ENCODE measurements around the gene NKPD1. TPM values are rescaled to one million over a fixed set of nuclear protein-coding genes. Genes with fewer than 3 reads are reported as not detected.

The NKPD1 gene
- total and polyA plus RNA-seq, 10 of the 15 experiments (the other 5 are each of a cell fraction or from before 2014, with no cell fraction given) = 0.05 to 0.18 (median 0.06) TPM; not detected in 7

- TF ChIP-seq NKRF (conservative IDR thresholded peaks at IDR 0.05) (0 out of 2 replicates have a peak, but pooled peaks have one; percentile 35), HDGF (IDR thresholded peaks at IDR 0.05) (peak; percentile 84), RUNX3 (IDR thresholded peaks at IDR 0.05; ENCODE audit: low read length) (peak; percentile 92), JUNB (IDR thresholded peaks at IDR 0.05) (no peak; the same call in 1 of the 2 replicates), SIX5 (IDR thresholded peaks at IDR 0.05; ENCODE audit: low read depth, low read length, severe bottlenecking) (no peak), HSF1 (IDR thresholded peaks at IDR 0.05; ENCODE audit: low read depth, low read length) (no peak), ZNF217 (IDR thresholded peaks at IDR 0.05) (peak; percentile 87), PML (IDR thresholded peaks at IDR 0.05; ENCODE audit: low read length) (no peak), RAD21 (IDR thresholded peaks at IDR 0.05; ENCODE audit: insufficient read depth, low read depth, low read length) (no peak), NFXL1 (IDR thresholded peaks at IDR 0.05; ENCODE audit: borderline replicate concordance) (no peak), PAX8 (IDR thresholded peaks at IDR 0.05) (no peak), EP300 (IDR thresholded peaks at IDR 0.05; ENCODE audit: borderline replicate concordance in 1 of 2, control insufficient read depth in 1 of 2, low read depth in 2 of 2, low read length in 2 of 2) (no peak), CREM (IDR thresholded peaks at IDR 0.05; ENCODE audit: low read depth) (0 out of 2 replicates have a peak, but pooled peaks have one; percentile 36), USF1 (IDR thresholded peaks at IDR 0.05; ENCODE audit: borderline replicate concordance, extremely low read length, insufficient read depth, low read depth, low read length) (no peak), NR2F1 (conservative IDR thresholded peaks at IDR 0.05) (peak; percentile 73), ASH2L (IDR thresholded peaks at IDR 0.05; ENCODE audit: borderline replicate concordance, low read depth) (no peak), SUZ12 (IDR thresholded peaks at IDR 0.05; ENCODE audit: unreplicated experiment) (no peak), GATAD2B (conservative IDR thresholded peaks at IDR 0.05; ENCODE audit: low read depth) (peak; percentile 85), TARDBP (IDR thresholded peaks at IDR 0.05; ENCODE audit: borderline replicate concordance) (no peak), ZBTB33 (IDR thresholded peaks at IDR 0.05) (no peak), SMAD5 (IDR thresholded peaks at IDR 0.05; ENCODE audit: low read depth) (no peak), TCF12 (IDR thresholded peaks at IDR 0.05; ENCODE audit: low read depth, low read length) (peak; percentile 69; the same call in 1 of the 2 replicates), ATF2 (IDR thresholded peaks at IDR 0.05; ENCODE audit: low read length) (no peak), EGR1 (IDR thresholded peaks at IDR 0.05; ENCODE audit: borderline replicate concordance in 1 of 2, low read depth in 2 of 2, low read length in 2 of 2) (peak in 1 of 2 experiments; percentile 95; a peak in 2 of 3 replicates), NR2C2 (IDR thresholded peaks at IDR 0.05; ENCODE audit: borderline replicate concordance, control insufficient read depth, insufficient read length, low read depth) (no peak)
These were observed 43.6 kb downstream of the NKPD1 start (continued) for GRCh38 chr19:45117167-45117594.
